OCI-LY3 (cell line): ENCODE measurements around the gene PDE4D.
"Not testable (repeated sequence)": the region's sequence is repeated elsewhere in the genome, so short reads cannot be mapped to it uniquely, and the experiment has no call there.

Experiments
- H2AFZ ChIP-seq: fragments of 200-600, 300-600 bp; shearing (Covaris generic); 2 replicates; pipeline ENCODE4 v1.6.0; 2014; ENCODE audit warnings: antibody characterized with exemption, low read depth, low read length
- H3K27ac ChIP-seq: fragments of 200-600, 300-600 bp; sonication (generic); 2 replicates; pipeline ENCODE4 v1.5.1; 2014; ENCODE audit warnings: mild to moderate bottlenecking, low read length, moderate library complexity, mixed read lengths
- H3K27me3 ChIP-seq: fragments of 200-600, 300-600 bp; sonication (generic); 2 replicates; pipeline ENCODE4 v1.6.1; 2014; ENCODE audit warnings: low read depth, low read length, mixed read lengths
- H3K36me3 ChIP-seq: fragments of 200-600, 300-600 bp; sonication (generic); replicated peaks from 2 replicates; pipeline ENCODE3; 2014; ENCODE audit warnings: low read depth, low read length, mixed read lengths
- H3K4me1 ChIP-seq: fragments of 300-600, 200-600 bp; sonication (generic); 2 replicates; pipeline ENCODE4 v1.6.1; 2014; ENCODE audit warnings: low read length, mixed read lengths
- H3K4me2 ChIP-seq: fragments of 200-600, 300-600 bp; sonication (generic); 2 replicates; pipeline ENCODE4 v1.6.1; 2014; ENCODE audit warnings: low read length, mixed read lengths
- H3K4me3 ChIP-seq: fragments of 300-600, 200-600 bp; sonication (generic); 2 replicates; pipeline ENCODE4 v1.5.1; 2014; ENCODE audit warnings: antibody characterized with exemption, mild to moderate bottlenecking, low read length, moderate library complexity
- H3K79me2 ChIP-seq: fragments of 300-600, 200-600 bp; shearing (Covaris generic); 2 replicates; pipeline ENCODE4 v1.6.1; 2014; ENCODE audit warnings: mild to moderate bottlenecking, low read length, mixed read lengths
- H3K9ac ChIP-seq: fragments of 300-600, 200-600 bp; shearing (Covaris generic); 2 replicates; pipeline ENCODE4 v1.6.0; 2014; ENCODE audit warnings: mild to moderate bottlenecking, low read length, moderate library complexity
- H3K9me3 ChIP-seq: fragments of 200-600, 300-600 bp; shearing (Covaris generic); 2 replicates; pipeline ENCODE4 v1.6.1; 2014; ENCODE audit warnings: low read length, mixed read lengths; ENCODE audit not compliant: insufficient read depth
- H4K20me1 ChIP-seq: fragments of 200-600, 300-600 bp; sonication (generic); 2 replicates; pipeline ENCODE4 v1.6.1; 2016; ENCODE audit warnings: low read length, mixed read lengths; ENCODE audit not compliant: insufficient read depth
- CTCF ChIP-seq: fragments of 200-600, 300-600 bp; sonication (generic); IDR thresholded peaks from 2 replicates; pipeline ENCODE4 v1.5.1; 2014; ENCODE audit warnings: antibody characterized with exemption, low read length, low read depth
- EZH2phosphoT487 ChIP-seq: fragments of 200-600 bp; shearing (Covaris generic); IDR thresholded peaks from 2 replicates; pipeline ENCODE4 v1.6.1; 2018; ENCODE audit warnings: antibody characterized with exemption, mixed run types, low read depth

The PDE4D gene

GRCh38 chr5:59062986-59063683, 830.4 kb downstream of the PDE4D start:
- Histone ChIP-seq H2AFZ (no peak overlapping the region), H3K27me3 (no peaks in the 10 kb centered on the region), H4K20me1 (no peaks in the 10 kb centered on the region), H3K36me3 (no peaks in the 10 kb centered on the region), H3K4me3 (no peak overlapping the region), H3K4me1 (no peaks in the 10 kb centered on the region), H3K9me3 (no peaks in the 10 kb centered on the region), H3K4me2 (no peak overlapping the region), H3K27ac (no peak overlapping the region), H3K79me2 (no peaks in the 10 kb centered on the region), H3K9ac (no peak overlapping the region)
- TF ChIP-seq CTCF: no peak
- TF ChIP-seq EZH2phosphoT487: no peak

- H3K4me2 ChIP-seq: no peak overlapping the region
- H3K4me3 ChIP-seq: no peak overlapping the region
- H4K20me1 ChIP-seq: no peaks in the 10 kb centered on the region
- no peak overlapping the region for H3K27ac ChIP-seq
- no peaks in the 10 kb centered on the region for H3K4me1 ChIP-seq
- no peak for TF ChIP-seq EZH2phosphoT487
- no peaks in the 10 kb centered on the region for H3K9me3 ChIP-seq
- H3K9ac ChIP-seq: no peak overlapping the region
- no peaks in the 10 kb centered on the region for H3K79me2 ChIP-seq
- no peaks in the 10 kb centered on the region for H3K27me3 ChIP-seq
- no peaks in the 10 kb centered on the region for H3K36me3 ChIP-seq
- H2AFZ ChIP-seq: no peak overlapping the region
Measured at GRCh38 chr5:59061377-59061776, 832.1 kb downstream of the PDE4D start.

GRCh38 chr5:59058969-59059687, 834.4 kb downstream of the PDE4D start:
- Histone ChIP-seq H4K20me1 (no peaks in the 10 kb centered on the region), H3K27me3 (no peaks in the 10 kb centered on the region), H3K9ac (no peak overlapping the region), H3K36me3 (no peaks in the 10 kb centered on the region), H3K4me3 (no peak overlapping the region), H3K9me3 (no peaks in the 10 kb centered on the region), H3K4me2 (no peak overlapping the region), H3K27ac (no peak overlapping the region), H3K4me1 (no peaks in the 10 kb centered on the region), H3K79me2 (no peaks in the 10 kb centered on the region), H2AFZ (no peak overlapping the region)
- no peak for TF ChIP-seq CTCF
- TF ChIP-seq EZH2phosphoT487: no peak

GRCh38 chr5:59058237-59058636, 835.3 kb downstream of the PDE4D start:
- Histone ChIP-seq H3K4me3 (no peak overlapping the region), H3K27me3 (no peaks in the 10 kb centered on the region), H3K4me2 (no peak overlapping the region), H3K9me3 (no peaks in the 10 kb centered on the region), H3K27ac (no peak overlapping the region), H3K4me1 (no peaks in the 10 kb centered on the region), H3K9ac (no peak overlapping the region), H3K79me2 (no peaks in the 10 kb centered on the region), H4K20me1 (no peaks in the 10 kb centered on the region), H3K36me3 (no peaks in the 10 kb centered on the region), H2AFZ (no peak overlapping the region)
- TF ChIP-seq EZH2phosphoT487 (no peak), CTCF (no peak)

GRCh38 chr5:59056599-59056998, 836.9 kb downstream of the PDE4D start:
- H3K27ac ChIP-seq, H3K4me3 ChIP-seq, H3K79me2 ChIP-seq, H4K20me1 ChIP-seq, H3K27me3 ChIP-seq, H3K4me1 ChIP-seq, H3K4me2 ChIP-seq, H3K36me3 ChIP-seq, H2AFZ ChIP-seq, H3K9me3 ChIP-seq, H3K9ac ChIP-seq: not testable (repeated sequence)
